GM20000 (cell line): Measurements from ENCODE around the gene DLX4.

Source experiments
- DNase-seq: peaks from one replicate; pipeline ENCODE4 v3.0.0; 2012; ENCODE audit warnings: low spot score
- CTCF ChIP-seq: IDR thresholded peaks from 2 replicates; pipeline ENCODE4 v1.5.1; 2012; ENCODE audit warnings: mild to moderate bottlenecking, control low read depth; ENCODE audit errors: extremely low read depth, missing control alignments

Gene DLX4

DNA sequence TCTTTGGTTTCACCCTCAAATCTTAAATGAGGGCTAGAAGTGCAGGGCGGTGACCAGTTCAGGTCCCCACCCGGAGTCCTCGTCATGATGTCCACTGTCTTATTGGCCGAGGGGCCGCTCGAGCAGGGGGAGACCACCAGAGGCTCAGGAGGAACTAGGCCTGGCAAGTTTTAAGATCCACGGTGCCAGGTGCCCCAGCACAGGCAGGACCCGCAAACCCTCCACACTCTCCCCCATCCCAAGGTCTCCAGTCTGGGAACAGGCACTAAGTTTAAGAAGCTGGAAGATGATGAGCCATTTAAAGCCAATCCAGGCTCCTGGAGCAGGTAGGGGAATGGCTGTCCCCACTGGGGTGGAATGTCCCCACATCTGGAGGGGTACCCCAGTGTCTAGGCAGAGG, 21.9 kb downstream of the DLX4 start:
- no peak for DNase-seq
- TF ChIP-seq CTCF: no peak

- TF ChIP-seq CTCF: no peak
- DNase-seq: no peak
Measured at GRCh38 chr17:49991409-49991808, 22.4 kb downstream of the DLX4 start.

DNA sequence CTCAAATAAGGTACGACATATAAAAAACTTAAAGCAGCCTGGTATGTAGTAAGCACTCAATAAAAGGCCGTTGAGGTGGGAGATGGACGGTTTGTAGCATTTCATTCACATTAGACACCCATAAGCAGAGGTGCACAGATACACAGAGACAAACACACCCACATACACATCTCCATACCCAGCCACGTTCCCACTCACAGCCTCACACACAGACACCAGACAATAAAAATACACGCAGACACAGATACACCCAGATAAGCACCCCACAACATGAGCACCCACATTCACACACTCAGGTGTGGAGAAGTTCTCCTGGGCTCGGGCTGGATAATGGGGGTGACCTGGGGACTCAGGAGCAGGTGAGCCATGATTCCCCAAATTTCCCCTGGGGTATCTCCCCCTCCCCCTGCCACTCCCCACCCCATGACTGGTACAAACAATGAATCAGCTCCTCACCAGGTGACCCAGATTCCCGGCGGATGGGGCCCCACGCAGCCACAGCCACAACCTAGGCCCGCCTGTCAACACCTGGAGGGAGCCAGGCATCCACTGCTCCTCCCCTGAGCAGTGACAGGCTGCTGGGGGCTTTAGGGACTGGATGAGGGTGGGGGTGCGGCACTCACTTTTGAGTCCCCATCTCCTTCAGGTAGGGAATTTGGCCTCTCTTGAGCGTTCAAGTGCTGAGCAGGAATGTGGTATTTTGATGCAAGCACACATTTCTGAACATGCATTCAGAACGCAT, 23.4 kb downstream of the DLX4 start:
- no peak for DNase-seq
- no peak for TF ChIP-seq CTCF

- no peak for TF ChIP-seq CTCF
- no peak for DNase-seq
Measured at GRCh38 chr17:49992933-49993422, 24.0 kb downstream of the DLX4 start.

- no peak for TF ChIP-seq CTCF
- DNase-seq: peak; percentile 54
Measured at GRCh38 chr17:49993423-49994060, 24.6 kb downstream of the DLX4 start.

GRCh38 chr17:49994085-49995054, 25.4 kb downstream of the DLX4 start:
- no peak for TF ChIP-seq CTCF
- DNase-seq: no peak
